Loucy (cell line): Measurements from ENCODE around the gene CFAP100.

ENCODE experiments used
- EZH2phosphoT487 ChIP-seq: fragments of 200-600 bp; IDR thresholded peaks from 2 replicates; pipeline ENCODE4 v1.6.1; 2018; ENCODE audit warnings: antibody characterized with exemption, mild to moderate bottlenecking, moderate library complexity, borderline replicate concordance
- TF ChIP-seq, protein P1 (sequence below): fragments of 200-600 bp; sonication (generic); conservative IDR thresholded peaks from 2 replicates; pipeline ENCODE4 v1.5.1; 2014; ENCODE audit warnings: mild to moderate bottlenecking, antibody characterized with exemption, low read length

- TF ChIP-seq, protein P1, sequence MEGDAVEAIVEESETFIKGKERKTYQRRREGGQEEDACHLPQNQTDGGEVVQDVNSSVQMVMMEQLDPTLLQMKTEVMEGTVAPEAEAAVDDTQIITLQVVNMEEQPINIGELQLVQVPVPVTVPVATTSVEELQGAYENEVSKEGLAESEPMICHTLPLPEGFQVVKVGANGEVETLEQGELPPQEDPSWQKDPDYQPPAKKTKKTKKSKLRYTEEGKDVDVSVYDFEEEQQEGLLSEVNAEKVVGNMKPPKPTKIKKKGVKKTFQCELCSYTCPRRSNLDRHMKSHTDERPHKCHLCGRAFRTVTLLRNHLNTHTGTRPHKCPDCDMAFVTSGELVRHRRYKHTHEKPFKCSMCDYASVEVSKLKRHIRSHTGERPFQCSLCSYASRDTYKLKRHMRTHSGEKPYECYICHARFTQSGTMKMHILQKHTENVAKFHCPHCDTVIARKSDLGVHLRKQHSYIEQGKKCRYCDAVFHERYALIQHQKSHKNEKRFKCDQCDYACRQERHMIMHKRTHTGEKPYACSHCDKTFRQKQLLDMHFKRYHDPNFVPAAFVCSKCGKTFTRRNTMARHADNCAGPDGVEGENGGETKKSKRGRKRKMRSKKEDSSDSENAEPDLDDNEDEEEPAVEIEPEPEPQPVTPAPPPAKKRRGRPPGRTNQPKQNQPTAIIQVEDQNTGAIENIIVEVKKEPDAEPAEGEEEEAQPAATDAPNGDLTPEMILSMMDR: no peak
- no peak for TF ChIP-seq EZH2phosphoT487
Measured at GRCh38 chr3:126414961-126415660, 20.4 kb downstream of the CFAP100 start.
